Activated CD4-positive, CD25-positive, alpha-beta regulatory T cell treated with anti-CD3 and anti-CD28 coated beads, Interleukin-2, amount 50 U/mL, for 24 hours (primary cell): ENCODE measurements around the gene MTIF3.
"Not testable (repeated sequence)": the region's sequence is repeated elsewhere in the genome, so short reads cannot be mapped to it uniquely, and the experiment has no call there.

Source experiments
- ATAC-seq, 2 donors: fragments of 150-1000 bp; cut with Tn5 transposase; one replicate each; pipeline ENCODE4 v1.10.0; 2021; ENCODE audit warnings: mild to moderate bottlenecking in 1 of 2, moderate library complexity in 1 of 2

Gene MTIF3

GRCh38 chr13:27411341-27411740, 39.0 kb downstream of the MTIF3 start:
- peak in 1 of 2 donors; percentile 17 for ATAC-seq

- ATAC-seq = no peak
Observed at GRCh38 chr13:27409013-27409412, 41.4 kb downstream of the MTIF3 start.

DNA sequence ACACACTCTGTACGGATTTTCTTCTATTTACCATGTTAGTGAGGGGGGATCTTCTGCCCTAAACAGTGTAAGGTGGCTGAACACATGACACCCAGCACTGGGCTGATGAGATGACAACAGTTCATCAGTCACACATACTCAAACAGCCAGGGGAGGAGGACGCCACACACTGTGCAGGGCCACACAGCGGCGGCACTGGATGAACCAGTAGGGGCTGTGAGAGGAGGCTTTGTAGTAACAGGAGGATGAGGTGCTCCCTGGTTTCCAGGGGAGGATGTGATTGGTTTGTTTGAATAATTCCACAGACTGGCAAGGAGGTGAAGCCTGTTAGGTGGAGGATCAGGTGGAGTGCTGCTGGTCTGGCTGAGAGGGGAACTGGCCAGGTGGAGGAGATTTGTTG, 42.3 kb downstream of the MTIF3 start:
- ATAC-seq = no peak

GRCh38 chr13:27406178-27406939, 44.0 kb downstream of the MTIF3 start:
- peak in 1 of 2 donors; percentile 59 for ATAC-seq

GRCh38 chr13:27405546-27406134, 44.7 kb downstream of the MTIF3 start:
- ATAC-seq = no peak

DNA sequence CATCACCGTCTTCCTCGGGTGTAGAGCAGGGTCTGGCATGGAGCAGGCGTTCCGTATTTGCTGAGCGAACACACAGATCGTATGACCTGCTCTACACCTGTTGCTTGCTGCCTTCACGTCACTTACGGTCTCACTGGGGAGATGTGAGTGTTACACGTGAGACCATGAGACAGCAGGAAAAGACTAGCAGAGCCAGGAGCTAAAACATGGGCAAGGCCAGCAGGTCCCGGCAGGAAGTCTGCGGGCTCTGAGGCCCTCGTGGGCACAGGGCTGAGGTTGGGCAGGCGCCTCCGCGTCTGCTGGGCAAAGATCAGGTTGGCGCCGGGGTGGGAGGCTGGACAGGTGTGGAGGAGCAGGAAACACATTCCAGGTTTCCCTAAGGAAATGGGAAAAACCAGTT, 45.7 kb downstream of the MTIF3 start:
- no peak for ATAC-seq

DNA sequence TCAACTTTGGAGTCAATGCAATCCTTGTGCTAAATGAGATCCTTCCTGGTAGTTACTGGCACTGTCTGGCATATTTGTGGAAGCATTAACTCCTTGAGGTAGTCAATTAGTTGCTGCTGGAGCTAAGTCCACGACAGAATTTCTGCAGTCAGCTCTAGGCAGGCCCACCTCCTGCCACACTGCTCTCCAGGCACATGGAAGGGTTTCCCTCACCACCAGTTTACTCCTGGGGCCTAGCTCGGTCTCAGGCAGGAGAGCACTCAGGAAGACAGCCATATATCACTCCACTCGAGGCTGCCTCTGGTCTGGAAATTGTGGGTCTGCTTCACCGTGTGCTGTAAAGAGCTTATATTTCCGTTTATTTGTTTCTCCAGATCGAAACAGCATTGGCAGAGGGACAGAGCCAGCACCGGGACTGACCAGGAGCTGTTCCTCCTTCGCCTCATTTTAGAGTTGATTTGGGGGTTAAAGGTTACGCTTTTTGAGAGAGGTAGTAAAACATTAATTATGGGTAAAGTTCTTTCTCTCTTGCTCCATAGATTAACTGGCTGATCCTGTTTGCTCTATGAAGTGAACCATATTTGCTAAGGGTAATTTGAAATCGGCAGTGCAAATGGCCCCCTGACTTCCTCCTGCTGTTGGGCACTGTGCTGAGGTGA, 46.5 kb downstream of the MTIF3 start:
- ATAC-seq = no peak

- ATAC-seq = peak in 1 of 2 donors; percentile 45
Observed at GRCh38 chr13:27403203-27403678, 47.1 kb downstream of the MTIF3 start.

- no peak for ATAC-seq
Observed at GRCh38 chr13:27401210-27401609, 49.2 kb downstream of the MTIF3 start.

GRCh38 chr13:27400405-27400804, 50.0 kb downstream of the MTIF3 start:
- not testable (repeated sequence) for ATAC-seq

GRCh38 chr13:27398360-27398759, 52.0 kb downstream of the MTIF3 start:
- ATAC-seq = no peak

DNA sequence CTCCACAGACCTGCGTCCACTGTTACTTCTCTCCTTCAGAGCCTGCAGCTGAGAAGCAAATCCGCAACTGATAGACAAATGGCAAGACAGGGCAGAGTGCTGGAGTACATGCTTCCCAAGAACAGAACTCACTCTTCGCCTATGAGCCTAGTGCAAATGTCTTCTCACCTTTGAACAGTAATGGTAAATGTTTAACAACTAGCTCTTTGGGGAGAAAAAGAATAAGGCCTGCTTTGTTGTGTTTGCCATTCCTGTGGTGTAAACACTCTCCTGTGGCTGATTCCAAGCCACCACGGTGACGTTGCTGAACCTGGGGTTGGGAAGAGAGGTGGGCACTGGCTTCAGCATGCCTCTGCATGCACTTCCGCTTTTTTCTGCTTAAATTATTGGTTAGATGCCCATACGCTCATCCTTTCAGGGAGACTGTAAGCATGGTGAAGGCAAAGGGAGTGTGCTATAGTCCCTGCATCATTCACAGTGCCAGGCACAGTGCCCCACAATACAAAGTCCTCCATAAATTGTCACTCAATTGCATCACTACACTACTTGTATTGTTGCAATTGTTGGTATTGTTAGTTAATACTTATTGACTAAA, 54.0 kb downstream of the MTIF3 start:
- no peak for ATAC-seq

- no peak for ATAC-seq
Observed at GRCh38 chr13:27395007-27395510, 55.3 kb downstream of the MTIF3 start.

- no peak for ATAC-seq
Observed at GRCh38 chr13:27393101-27393500, 57.3 kb downstream of the MTIF3 start.

DNA sequence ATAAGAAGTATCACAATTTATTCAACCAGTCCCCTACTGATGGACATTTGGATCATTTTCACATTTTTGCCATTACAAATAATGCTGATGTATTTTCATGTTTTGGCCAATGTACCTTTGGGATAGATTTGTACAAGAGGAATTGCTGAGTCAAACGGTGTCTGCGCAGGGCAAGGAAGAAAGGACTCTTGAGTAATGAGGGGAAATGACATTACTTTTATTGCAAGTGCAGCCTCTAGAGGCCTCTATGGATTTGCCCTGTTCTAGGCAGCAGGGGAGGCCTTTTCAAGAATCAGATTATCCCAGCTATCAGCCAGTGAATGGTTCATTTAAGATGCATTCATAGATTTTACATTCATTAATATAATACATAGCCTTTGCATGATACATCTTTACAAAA, 58.9 kb downstream of the MTIF3 start:
- no peak for ATAC-seq

DNA sequence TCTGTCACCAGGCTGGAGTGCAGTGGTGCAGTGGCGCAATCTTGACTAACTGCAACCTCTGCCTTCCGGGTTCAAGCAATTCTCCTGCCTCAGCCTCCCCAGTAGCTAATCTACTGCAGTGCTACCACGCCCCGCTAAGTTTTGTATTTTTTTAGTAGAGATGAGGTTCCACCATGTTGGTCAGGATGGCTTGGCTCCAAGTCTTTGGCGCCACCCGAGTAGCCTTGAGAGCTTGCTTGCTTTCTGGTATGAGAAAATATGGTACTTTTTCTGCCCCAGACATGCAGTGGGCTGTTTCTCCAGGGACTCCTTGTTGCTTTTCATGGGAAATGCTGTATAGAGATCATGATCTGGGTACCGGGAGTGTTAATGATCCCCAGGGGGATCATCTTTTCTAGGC, 60.5 kb downstream of the MTIF3 start:
- ATAC-seq = no peak

GRCh38 chr13:27388241-27388640, 62.1 kb downstream of the MTIF3 start:
- no peak for ATAC-seq
